ENCODE data around the gene LDLRAD3. TPM values are rescaled to one million over a fixed set of nuclear protein-coding genes. Genes with fewer than 3 reads are reported as not detected.

LDLRAD3 gene
- polyA plus RNA-seq, 3 donors: 7.3 to 14.1 (median 10.4) TPM

GRCh38 chr11:36167729-36168128 lies 223.9 kb downstream of the LDLRAD3 start:
- no peaks in the 10 kb centered on the region for H3K27me3 ChIP-seq (ENCODE audit: control insufficient read depth in 2 of 2, insufficient read depth in 2 of 2, low read length in 2 of 2)
- no peak overlapping the region for H2AFZ ChIP-seq (ENCODE audit: insufficient read depth, low read depth, low read length, poor library complexity, severe bottlenecking)
- no peak overlapping the region for H3K4me2 ChIP-seq (replicated peaks; ENCODE audit: extremely low read depth, low read length, poor library complexity, severe bottlenecking)
- no peak for TF ChIP-seq CTCF (IDR thresholded peaks at IDR 0.05)
- no peaks in the 10 kb centered on the region for H4K20me1 ChIP-seq (ENCODE audit: insufficient read depth, low read length)
- intact Hi-C loops (cut with micrococcal nuclease): no loop called here
- H3K27ac ChIP-seq (ENCODE audit: low read depth in 1 of 2, low read length in 2 of 2): no peak overlapping the region
- Mint-ChIP-seq H3K9me3 (peaks cover 0 to 5% (median 4%) of the 10 kb centered on the region in 7 donors), H3K36me3 (peaks cover 0 to 3% of the 10 kb centered on the region in 2 donors), H3K4me1 (no peaks in the 10 kb centered on the region), H3K27ac (no peak overlapping the region), H3K4me3 (no peak overlapping the region), H3K27me3 (ENCODE audit: low read depth in 3 of 3) (peaks cover 0 to 3% (median 2%) of the 10 kb centered on the region in 3 donors)
- H3K9me3 ChIP-seq (replicated peaks in 1 of 2; ENCODE audit: control insufficient read depth in 1 of 2, insufficient read depth in 1 of 2, low read length in 2 of 2): no peaks in the 10 kb centered on the region
- no peaks in the 10 kb centered on the region for H3K79me2 ChIP-seq (ENCODE audit: insufficient read depth, low read length)
- H3K4me1 ChIP-seq (ENCODE audit: control insufficient read depth in 1 of 2, insufficient read depth in 2 of 2, low read length in 2 of 2): no peaks in the 10 kb centered on the region
- H3K9ac ChIP-seq (ENCODE audit: insufficient read depth, low read length, poor library complexity, severe bottlenecking): no peak overlapping the region
- H3K36me3 ChIP-seq (replicated peaks in 1 of 2; ENCODE audit: control insufficient read depth in 1 of 2, insufficient read depth in 2 of 2, low read length in 2 of 2): no peaks in the 10 kb centered on the region
- no peak for DNase-seq
- no peak overlapping the region for H3K4me3 ChIP-seq (replicated peaks in 1 of 3; ENCODE audit: low read depth in 2 of 3, low read length in 3 of 3)
- 94% methylated on average over 2 of the region's 6 CpGs for WGBS (ENCODE audit: insufficient coverage)

GRCh38 chr11:36177836-36178235 lies 234.0 kb downstream of the LDLRAD3 start:
- Mint-ChIP-seq H3K4me1 (peaks cover 15% of the 10 kb centered on the region), H3K9me3 (peaks cover 0 to 3% (median 2%) of the 10 kb centered on the region in 7 donors), H3K27me3 (ENCODE audit: low read depth in 3 of 3) (peaks cover 5 to 12% (median 10%) of the 10 kb centered on the region in 3 donors), H3K36me3 (peaks cover 3 to 4% of the 10 kb centered on the region in 2 donors), H3K27ac (peak overlapping the region in 2 of 7 donors; percentile 6 to 22), H3K4me3 (peak overlapping the region in 1 of 2 donors; percentile 32)
- H3K4me2 ChIP-seq (replicated peaks; ENCODE audit: extremely low read depth, low read length, poor library complexity, severe bottlenecking): no peak overlapping the region
- no peak for TF ChIP-seq CTCF (IDR thresholded peaks at IDR 0.05)
- H3K9me3 ChIP-seq (replicated peaks in 1 of 2; ENCODE audit: control insufficient read depth in 1 of 2, insufficient read depth in 1 of 2, low read length in 2 of 2): no peaks in the 10 kb centered on the region
- H3K4me3 ChIP-seq (replicated peaks in 1 of 3; ENCODE audit: low read depth in 2 of 3, low read length in 3 of 3): no peak overlapping the region
- no peak for DNase-seq
- no peaks in the 10 kb centered on the region for H3K36me3 ChIP-seq (replicated peaks in 1 of 2; ENCODE audit: control insufficient read depth in 1 of 2, insufficient read depth in 2 of 2, low read length in 2 of 2)
- H2AFZ ChIP-seq (ENCODE audit: insufficient read depth, low read depth, low read length, poor library complexity, severe bottlenecking): no peak overlapping the region
- no peak overlapping the region for H3K27ac ChIP-seq (ENCODE audit: low read depth in 1 of 2, low read length in 2 of 2)
- no peaks in the 10 kb centered on the region for H3K79me2 ChIP-seq (ENCODE audit: insufficient read depth, low read length)
- WGBS (ENCODE audit: insufficient coverage): 0% methylated on average over 1 of the region's 2 CpGs
- peak overlapping the region; percentile 19 for H3K9ac ChIP-seq (ENCODE audit: insufficient read depth, low read length, poor library complexity, severe bottlenecking)
- no peaks in the 10 kb centered on the region for H3K27me3 ChIP-seq (ENCODE audit: control insufficient read depth in 2 of 2, insufficient read depth in 2 of 2, low read length in 2 of 2)
- H3K4me1 ChIP-seq (ENCODE audit: control insufficient read depth in 1 of 2, insufficient read depth in 2 of 2, low read length in 2 of 2): peaks cover 14 to 17% of the 10 kb centered on the region in 2 donors
- H4K20me1 ChIP-seq (ENCODE audit: insufficient read depth, low read length): no peaks in the 10 kb centered on the region
- intact Hi-C loops (cut with micrococcal nuclease): no loop called here
